A549 (cell line): ENCODE results near the gene UXT. TPM values are rescaled to one million over a fixed set of nuclear protein-coding genes. Genes with fewer than 3 reads are reported as not detected.
A peak's percentile ranks its signal among the peaks of the same experiment; 100 is the strongest.

ENCODE experiments used
- ATAC-seq, 2 experiments: fragments of 200-7000 bp in 1 of 2; fragments of >200 bp in 1 of 2; cut with Nextera tagmentation in 1 of 2; cut with Tn5 transposase in 1 of 2; 3 replicates each; pipeline versions ENCODE4 v1.8.0 to v1.9.1; 2018 to 2020; ENCODE audit warnings: mild to moderate bottlenecking in 1 of 2, moderate library complexity in 1 of 2
- CTCF ChIA-PET: fragments of 300-600 bp; sonication (Branson Sonifier 250); formaldehyde crosslinking; extraction: SDS; loops from one replicate; lab custom pipeline; 2021; ENCODE audit warnings: antibody characterized with exemption, inconsistent platforms; lab: Yijun Ruan, JAX
- POLR2A ChIA-PET: fragments of 350-600 bp; formaldehyde crosslinking; extraction: SDS; loops from one replicate; lab custom pipeline; 2021; ENCODE audit warnings: antibody characterized with exemption, inconsistent platforms; lab: Yijun Ruan, JAX
- DNase-seq, 2 experiments: peaks; one replicate each; pipeline versions ENCODE4 v3.0.0 to v3.0.0-alpha.2; 2011 to 2016; ENCODE audit warnings: low read depth in 1 of 2, low spot score in 1 of 2
- FAIRE-seq: peaks from 2 replicates; lab custom pipeline; 2011; peaks lifted over from hg19 to GRCh38; lab: Jason Lieb, UNC
- H3K27ac ChIP-seq, 2 experiments: fragments of >200 bp; sonication (Bioruptor Twin); formaldehyde crosslinking; 3 replicates each; pipeline ENCODE4 v1.5.1; 2016 to 2017
- H3K4me1 ChIP-seq: fragments of >200 bp; sonication (Bioruptor Twin); formaldehyde crosslinking; 3 replicates; pipeline ENCODE4 v1.6.1; 2016
- H3K4me2 ChIP-seq: fragments of >200 bp; sonication (Bioruptor Twin); formaldehyde crosslinking; 3 replicates; pipeline ENCODE4 v1.6.1; 2016
- H3K4me3 ChIP-seq: fragments of >200 bp; sonication (Bioruptor Twin); formaldehyde crosslinking; 3 replicates; pipeline ENCODE4 v1.5.1; 2016
- H3K9me3 ChIP-seq: fragments of >200 bp; sonication (Bioruptor Twin); formaldehyde crosslinking; 3 replicates; pipeline ENCODE4 v1.6.1; 2016
- ATOH8 ChIP-seq: fragments of 250-450 bp; sonication (Bioruptor Pico); IDR thresholded peaks from 2 replicates; pipeline ENCODE4 v1.5.0; 2020; ENCODE audit warnings: low read depth, mild to moderate bottlenecking, moderate library complexity
- BHLHE40 ChIP-seq: IDR thresholded peaks from 2 replicates; pipeline ENCODE4 v1.6.1; 2012; ENCODE audit warnings: low read depth, low read length, inconsistent platforms
- CBX8 ChIP-seq: fragments of 200-600 bp; sonication (generic); IDR thresholded peaks from 2 replicates; pipeline ENCODE4 v1.6.1; 2016
- EHF ChIP-seq: fragments of 250-450 bp; sonication (Bioruptor Pico); IDR thresholded peaks from 2 replicates; pipeline ENCODE4 v1.5.0; 2020; ENCODE audit warnings: mild to moderate bottlenecking
- EHMT2 ChIP-seq: fragments of 200-600 bp; sonication (generic); IDR thresholded peaks from 2 replicates; pipeline ENCODE4 v1.6.1; 2016; ENCODE audit warnings: antibody characterized with exemption, low read depth, mild to moderate bottlenecking, moderate library complexity
- EP300 ChIP-seq, 2 experiments: fragments of >200 bp; sonication (Bioruptor Twin); formaldehyde crosslinking; IDR thresholded peaks; 2 replicates in 1 of 2; 3 replicates in 1 of 2; pipeline ENCODE4 v1.6.1; 2016 to 2017
- ESRRA ChIP-seq: fragments of 150-350 bp; IDR thresholded peaks from 2 replicates; pipeline ENCODE4 v1.6.1; 2014; ENCODE audit warnings: mild to moderate bottlenecking, low read length, borderline replicate concordance
- FOSB ChIP-seq: fragments of 250-450 bp; sonication (Bioruptor Pico); IDR thresholded peaks from 2 replicates; pipeline ENCODE4 v1.5.0; 2020; ENCODE audit warnings: mild to moderate bottlenecking, moderate library complexity
- GATA3 ChIP-seq: IDR thresholded peaks from 2 replicates; pipeline ENCODE4 v1.6.1; 2012; ENCODE audit warnings: borderline replicate concordance
- HDAC2 ChIP-seq: fragments of 200-600 bp; sonication (generic); IDR thresholded peaks from 2 replicates; pipeline ENCODE4 v1.6.1; 2016
- HES2 ChIP-seq: fragments of >200 bp; sonication (Bioruptor Twin); formaldehyde crosslinking; IDR thresholded peaks from 2 replicates; pipeline ENCODE4 v1.6.1; 2016
- HMGXB4 ChIP-seq: fragments of 250-450 bp; sonication (Bioruptor Pico); IDR thresholded peaks from 2 replicates; pipeline ENCODE4 v1.5.0; 2021; ENCODE audit warnings: mild to moderate bottlenecking, moderate library complexity, borderline replicate concordance
- HOXA7 ChIP-seq: fragments of 250-450 bp; sonication (Bioruptor Pico); IDR thresholded peaks from 2 replicates; pipeline ENCODE4 v1.5.0; 2020; ENCODE audit warnings: mild to moderate bottlenecking, moderate library complexity
- HOXB13 ChIP-seq: fragments of 250-450 bp; sonication (Bioruptor Pico); IDR thresholded peaks from 2 replicates; pipeline ENCODE4 v1.5.0; 2020; ENCODE audit warnings: low read depth, mild to moderate bottlenecking, moderate library complexity
- HOXB5 ChIP-seq: fragments of 250-450 bp; sonication (Bioruptor Pico); IDR thresholded peaks from 2 replicates; pipeline ENCODE4 v1.5.0; 2020; ENCODE audit warnings: mild to moderate bottlenecking, moderate library complexity
- JUNB ChIP-seq: fragments of >200 bp; sonication (Bioruptor Twin); formaldehyde crosslinking; IDR thresholded peaks from 2 replicates; pipeline ENCODE4 v1.6.1; 2016
- KDM1A ChIP-seq: fragments of 200-600 bp; sonication (generic); IDR thresholded peaks from 2 replicates; pipeline ENCODE4 v1.6.1; 2016; ENCODE audit warnings: low read depth, mild to moderate bottlenecking
- KDM5A ChIP-seq: fragments of 200-600 bp; sonication (generic); IDR thresholded peaks from 2 replicates; pipeline ENCODE4 v1.6.1; 2016; ENCODE audit warnings: antibody characterized with exemption, mild to moderate bottlenecking
- MAX ChIP-seq: IDR thresholded peaks from 2 replicates; pipeline ENCODE4 v1.6.1; 2012
- NFE2L2 ChIP-seq: fragments of 150-350 bp; conservative IDR thresholded peaks from 2 replicates; pipeline ENCODE4 v1.6.1; 2014; ENCODE audit warnings: low read length
- NPAS2 ChIP-seq: fragments of 250-450 bp; sonication (Bioruptor Pico); IDR thresholded peaks from 2 replicates; pipeline ENCODE4 v1.8.0; 2022; ENCODE audit warnings: mild to moderate bottlenecking, moderate library complexity, borderline replicate concordance
- NR3C1 ChIP-seq: fragments of >200 bp; sonication (Bioruptor Twin); formaldehyde crosslinking; IDR thresholded peaks from 3 replicates; pipeline ENCODE4 v1.6.1; 2017
- PHF8 ChIP-seq: fragments of 200-600 bp; sonication (generic); IDR thresholded peaks from 2 replicates; pipeline ENCODE4 v1.6.1; 2016; ENCODE audit warnings: low read depth, mild to moderate bottlenecking, antibody characterized with exemption, moderate library complexity, borderline replicate concordance
- POLR2AphosphoS2 ChIP-seq: conservative IDR thresholded peaks from 2 replicates; pipeline ENCODE4 v1.6.1; 2012; ENCODE audit warnings: low read length, improper control_type of control experiment, inconsistent platforms
- RAD21 ChIP-seq, 2 experiments: fragments of >200 bp in 1 of 2; sonication (Bioruptor Twin) in 1 of 2; formaldehyde crosslinking in 1 of 2; IDR thresholded peaks in 1 of 2; conservative IDR thresholded peaks in 1 of 2; 2 replicates in 1 of 2; 3 replicates in 1 of 2; pipeline ENCODE4 v1.6.1; 2012 to 2018; ENCODE audit warnings: inconsistent platforms in 1 of 2
- RCOR1 ChIP-seq: fragments of 150-350 bp; IDR thresholded peaks from 2 replicates; pipeline ENCODE4 v1.6.1; 2014; ENCODE audit warnings: antibody characterized with exemption, low read length, low read depth
- RFX5 ChIP-seq: fragments of 450-650 bp; IDR thresholded peaks from 2 replicates; pipeline ENCODE4 v1.7.1; 2014; ENCODE audit warnings: antibody characterized with exemption, mild to moderate bottlenecking, moderate library complexity
- SREBF2 ChIP-seq: fragments of 450-650 bp; IDR thresholded peaks from 2 replicates; pipeline ENCODE4 v1.6.1; 2014; ENCODE audit warnings: mild to moderate bottlenecking, moderate library complexity
- TFCP2L1 ChIP-seq: fragments of 250-450 bp; sonication (Bioruptor Pico); IDR thresholded peaks from 2 replicates; pipeline ENCODE4 v1.5.0; 2021; ENCODE audit warnings: mild to moderate bottlenecking
- USF2 ChIP-seq: fragments of 450-650 bp; IDR thresholded peaks from 2 replicates; pipeline ENCODE4 v1.6.1; 2014; ENCODE audit warnings: antibody characterized with exemption
- ZC3H11A ChIP-seq: fragments of 450-650 bp; IDR thresholded peaks from 2 replicates; pipeline ENCODE4 v1.6.1; 2014; ENCODE audit warnings: antibody characterized with exemption, mild to moderate bottlenecking
- ZFP36 ChIP-seq: fragments of 450-650 bp; IDR thresholded peaks from 2 replicates; pipeline ENCODE4 v1.6.1; 2014; ENCODE audit warnings: borderline replicate concordance; ENCODE audit not compliant: partially characterized antibody
- ZSCAN20 ChIP-seq: fragments of 250-450 bp; sonication (Bioruptor Pico); IDR thresholded peaks from 2 replicates; pipeline ENCODE4 v1.8.0; 2022; ENCODE audit warnings: mild to moderate bottlenecking, moderate library complexity
- WGBS: methylation state at CpG from one replicate; pipeline ENCODE4 v1.1.6; 2017; ENCODE audit errors: missing lambda C conversion rate; 5-methylcytosine and 5-hydroxymethylcytosine counted together
- polyA plus RNA-seq, 4 experiments: library from polyadenylated mRNA; depleted of rRNA in 3 of 4; stranded (reverse); fragments of >200 nt; fragmentation: RNase III in 1 of 4; extraction: RNeasy Plus Mini Kit Qiagen cat#74134 plus additional on column Dnase treatment in 1 of 4; gene quantifications; 2 replicates in 3 of 4; 3 replicates in 1 of 4; pipeline ENCODE4 v1.2.3, GENCODE V29; 2011 to 2017

UXT gene
- polyA plus RNA-seq, 2 of the 4 experiments (the other 2 are of a cell fraction) = 172 to 175 TPM

- ATAC-seq (no peak), FAIRE-seq (peak; percentile 70), DNase-seq (no peak)
- H3K4me2 ChIP-seq = no peak overlapping the region
- no peak for TF ChIP-seq ZFP36
- TF ChIP-seq NFE2L2 = no peak
- 0% methylated on average over 1 of the region's 1 CpG for WGBS
- H3K4me1 ChIP-seq = no peaks in the 10 kb centered on the region
- ChIA-PET POLR2A (no interaction called here), CTCF (no interaction called here)
- no peaks in the 10 kb centered on the region for H3K9me3 ChIP-seq
- H3K4me3 ChIP-seq = no peak overlapping the region
- H3K27ac ChIP-seq = no peak overlapping the region
These were observed 38.2 kb upstream of the UXT start for GRCh38 chrX:47697181-47697580.

- DNase-seq (peak in 1 of 2 experiments; percentile 8), ATAC-seq (peak in 1 of 2 experiments; percentile 46; a peak in 1 of 6 replicates), FAIRE-seq (no peak)
- 0% methylated on average over 2 of the region's 2 CpGs for WGBS
- POLR2A ChIA-PET = no interaction called here
- Histone ChIP-seq H3K4me2 (no peak overlapping the region), H3K4me1 (no peaks in the 10 kb centered on the region), H3K27ac (no peak overlapping the region), H3K4me3 (no peak overlapping the region), H3K9me3 (no peaks in the 10 kb centered on the region)
- CTCF ChIA-PET = interaction anchor here (1.1 kb wide), 1 partner anchor 70 kb away, joined by 4 read pairs; no protein-coding TSS in a partner anchor
- TF ChIP-seq GATA3 (no peak), ESRRA (no peak), USF2 (no peak), ATOH8 (CRISPR knock-in tag) (no peak), ZC3H11A (no peak), BHLHE40 (no peak), SREBF2 (no peak), EP300 (IDR thresholded peaks at IDR 0.05) (no peak), FOSB (no peak), KDM5A (no peak), RAD21 (conservative IDR thresholded peaks at IDR 0.05 in 1 of 2, IDR thresholded peaks at IDR 0.05 in 1 of 2) (no peak), HDAC2 (no peak), NPAS2 (no peak), RCOR1 (no peak), NR3C1 (no peak), HOXB5 (CRISPR knock-in tag) (no peak), ZSCAN20 (CRISPR knock-in tag) (no peak), EHMT2 (no peak), POLR2AphosphoS2 (no peak)
These were observed 31.2 kb upstream of the UXT start for GRCh38 chrX:47690175-47690574.

GRCh38 chrX:47687263-47687662, 28.3 kb upstream of the UXT start:
- no peak for FAIRE-seq
- Histone ChIP-seq H3K9me3 (no peaks in the 10 kb centered on the region), H3K4me1 (no peaks in the 10 kb centered on the region)
- 12% methylated on average over 6 of the region's 6 CpGs for WGBS
- CTCF ChIA-PET = no interaction called here
- TF ChIP-seq ZFP36 (no peak), HMGXB4 (CRISPR knock-in tag) (no peak), FOSB (no peak), POLR2AphosphoS2 (no peak), RAD21 (conservative IDR thresholded peaks at IDR 0.05 in 1 of 2, IDR thresholded peaks at IDR 0.05 in 1 of 2) (no peak), PHF8 (no peak), HOXB5 (CRISPR knock-in tag) (no peak), HOXA7 (no peak), HDAC2 (no peak), TFCP2L1 (CRISPR knock-in tag) (no peak), RFX5 (no peak), HES2 (no peak), HOXB13 (CRISPR knock-in tag) (no peak), KDM1A (no peak), JUNB (no peak), EHF (CRISPR knock-in tag) (no peak), MAX (no peak), EHMT2 (no peak), ATOH8 (CRISPR knock-in tag) (no peak), CBX8 (no peak)
- TF ChIP-seq, all 56 proteins: peak for 0
- Histone ChIP-seq H3K4me2 (no peak overlapping the region), H3K27ac (no peak overlapping the region), H3K4me3 (no peak overlapping the region)
- POLR2A ChIA-PET = no interaction called here
- no peak for ATAC-seq
- no peak for DNase-seq
